Testis (tissue), 3 donors: ENCODE measurements around the gene TGM6. TPM values are rescaled to one million over a fixed set of nuclear protein-coding genes. Genes with fewer than 3 reads are reported as not detected.
"Not testable (repeated sequence)": the region's sequence is repeated elsewhere in the genome, so short reads cannot be mapped to it uniquely, and the experiment has no call there.

ENCODE experiments used
- DNase-seq: peaks from one replicate; pipeline ENCODE4 v3.0.0-alpha.2; 2019
- H3K27ac ChIP-seq, 2 donors: fragments of 200-600 bp; sonication (generic); one replicate each; pipeline ENCODE4 v1.5.1; 2019
- H3K27me3 ChIP-seq: fragments of 200-600 bp; sonication (generic); one replicate; pipeline ENCODE4 v1.5.1; 2019
- H3K36me3 ChIP-seq: fragments of 200-600 bp; sonication (generic); one replicate; pipeline ENCODE4 v1.5.1; 2017; ENCODE audit warnings: low read depth; ENCODE audit errors: missing control alignments
- H3K4me1 ChIP-seq: fragments of 200-600 bp; sonication (generic); one replicate; pipeline ENCODE4 v1.5.1; 2019
- H3K4me3 ChIP-seq, 2 donors: fragments of 200-600 bp; sonication (generic); one replicate each; pipeline ENCODE4 v1.5.1; 2017 to 2019
- H3K9me3 ChIP-seq: fragments of 200-600 bp; sonication (generic); one replicate; pipeline ENCODE4 v1.5.1; 2017
- POLR2A ChIP-seq: fragments of 450-650 bp; IDR thresholded peaks from one replicate; pipeline ENCODE4 v1.6.1; 2017; ENCODE audit warnings: antibody characterized with exemption, mild to moderate bottlenecking, moderate library complexity
- WGBS, 2 donors: methylation state at CpG; one replicate each; pipeline ENCODE4 v1.1.5; 2018; 5-methylcytosine and 5-hydroxymethylcytosine counted together
- intact Hi-C: fragments of 100-400 bp; cut with DNase I; formaldehyde crosslinking; loops from one replicate; pipeline ENCODE4 v1.15.1; 2023; ENCODE audit warnings: low total_unique reads
- polyA plus RNA-seq: library from polyadenylated mRNA; stranded (reverse); fragments of 350-450 nt; fragmentation: Illumina TruSeq; extraction: RNeasy Lipid Tissue Mini Kit (QIAGEN cat#74804); gene quantifications from one replicate; pipeline ENCODE4 v1.2.3, GENCODE V29; 2014; ENCODE audit warnings: low read depth, low replicate concordance; ENCODE audit not compliant: insufficient read depth
- total RNA-seq, 2 donors: library from RNA; depleted of rRNA; stranded (reverse); fragments of >200 nt; gene quantifications; one replicate each; pipeline ENCODE4 v1.2.3, GENCODE V29; 2016
- TF ChIP-seq, protein P1 (sequence below), 3 experiments: fragments of 450-650 bp in 2 of 3; fragments of 200-600 bp in 1 of 3; sonication (generic) in 1 of 3; IDR thresholded peaks; one replicate each; pipeline ENCODE4 v1.5.1; 2016 to 2019; ENCODE audit warnings: antibody characterized with exemption in 3 of 3, mild to moderate bottlenecking in 2 of 3, moderate library complexity in 1 of 3

TGM6 gene
- total and polyA plus RNA-seq, 3 donors from 2014 or later = not detected

DNA sequence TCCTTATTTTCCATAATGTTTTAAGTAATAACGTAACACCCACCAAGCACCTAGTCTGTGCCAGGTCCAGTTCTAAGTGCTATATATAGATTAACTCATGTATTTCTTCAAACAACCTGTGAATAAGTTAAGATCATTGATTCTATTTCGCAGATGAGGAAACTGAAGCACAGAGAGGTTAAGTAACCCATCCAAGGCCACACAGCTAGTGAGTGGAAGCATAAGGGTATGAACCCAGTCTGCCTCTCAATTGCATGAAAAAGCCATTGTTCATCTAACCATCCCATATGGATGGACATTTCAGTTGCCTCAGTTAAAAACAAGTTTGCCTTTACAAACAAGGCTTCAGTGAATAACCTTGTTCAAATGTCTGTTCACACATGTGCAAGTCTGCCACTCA, 20.8 kb downstream of the TGM6 start:
- TF ChIP-seq, protein P1, sequence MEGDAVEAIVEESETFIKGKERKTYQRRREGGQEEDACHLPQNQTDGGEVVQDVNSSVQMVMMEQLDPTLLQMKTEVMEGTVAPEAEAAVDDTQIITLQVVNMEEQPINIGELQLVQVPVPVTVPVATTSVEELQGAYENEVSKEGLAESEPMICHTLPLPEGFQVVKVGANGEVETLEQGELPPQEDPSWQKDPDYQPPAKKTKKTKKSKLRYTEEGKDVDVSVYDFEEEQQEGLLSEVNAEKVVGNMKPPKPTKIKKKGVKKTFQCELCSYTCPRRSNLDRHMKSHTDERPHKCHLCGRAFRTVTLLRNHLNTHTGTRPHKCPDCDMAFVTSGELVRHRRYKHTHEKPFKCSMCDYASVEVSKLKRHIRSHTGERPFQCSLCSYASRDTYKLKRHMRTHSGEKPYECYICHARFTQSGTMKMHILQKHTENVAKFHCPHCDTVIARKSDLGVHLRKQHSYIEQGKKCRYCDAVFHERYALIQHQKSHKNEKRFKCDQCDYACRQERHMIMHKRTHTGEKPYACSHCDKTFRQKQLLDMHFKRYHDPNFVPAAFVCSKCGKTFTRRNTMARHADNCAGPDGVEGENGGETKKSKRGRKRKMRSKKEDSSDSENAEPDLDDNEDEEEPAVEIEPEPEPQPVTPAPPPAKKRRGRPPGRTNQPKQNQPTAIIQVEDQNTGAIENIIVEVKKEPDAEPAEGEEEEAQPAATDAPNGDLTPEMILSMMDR (IDR thresholded peaks at IDR 0.05) = no peak
- TF ChIP-seq POLR2A = no peak
- H3K4me1 ChIP-seq = no peaks in the 10 kb centered on the region
- H3K27ac ChIP-seq = no peak overlapping the region
- DNase-seq = no peak
- H3K27me3 ChIP-seq = no peaks in the 10 kb centered on the region
- WGBS, 2 donors = 91 to 95% methylated on average over 2 of the region's 2 CpGs
- no peaks in the 10 kb centered on the region for H3K36me3 ChIP-seq
- H3K9me3 ChIP-seq = no peaks in the 10 kb centered on the region
- intact Hi-C loops = no loop called here
- no peak overlapping the region for H3K4me3 ChIP-seq

DNA sequence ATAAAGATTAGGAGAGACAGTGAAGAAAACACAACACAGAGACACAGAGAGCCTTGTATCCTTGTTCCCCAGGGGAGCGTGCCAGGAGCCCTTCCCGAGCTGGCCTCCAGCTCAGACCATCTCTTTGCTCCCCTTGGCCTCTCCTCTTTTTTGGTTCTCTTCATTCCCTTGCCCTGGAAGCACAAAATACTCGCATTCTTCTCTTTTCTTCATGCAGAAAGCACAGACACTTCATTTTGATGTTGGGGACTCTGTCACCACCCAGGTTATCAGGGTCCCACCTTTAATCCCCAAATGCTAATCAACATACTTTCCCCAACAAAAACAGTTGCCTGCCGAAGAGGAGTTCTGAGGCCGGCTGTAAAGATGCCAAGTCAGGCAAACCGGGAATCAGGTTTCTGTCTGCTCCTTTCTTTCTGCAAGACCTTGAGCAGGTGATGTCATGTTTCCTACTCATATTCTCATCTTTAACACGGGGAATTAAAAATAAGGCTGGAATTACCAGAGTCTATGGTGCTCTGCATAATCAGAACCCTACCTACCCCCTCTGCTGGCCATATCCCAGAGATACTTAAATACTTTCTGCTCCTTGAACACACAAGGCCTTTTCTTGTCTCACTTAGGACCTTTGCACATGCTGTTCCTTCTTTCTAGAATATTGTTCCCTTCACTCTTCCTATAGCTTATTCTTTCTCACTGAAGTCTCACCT, 21.7 kb downstream of the TGM6 start:
- peak; percentile 30 for DNase-seq
- no peaks in the 10 kb centered on the region for H3K36me3 ChIP-seq
- intact Hi-C loops = no loop called here
- H3K9me3 ChIP-seq = no peaks in the 10 kb centered on the region
- TF ChIP-seq, protein P1 (IDR thresholded peaks at IDR 0.05) = no peak
- TF ChIP-seq POLR2A = no peak
- no peak overlapping the region for H3K27ac ChIP-seq
- 44 to 63% methylated on average over 7 of the region's 7 CpGs for WGBS, 2 donors
- H3K4me3 ChIP-seq = no peak overlapping the region
- H3K27me3 ChIP-seq = no peaks in the 10 kb centered on the region
- H3K4me1 ChIP-seq = no peaks in the 10 kb centered on the region

DNA sequence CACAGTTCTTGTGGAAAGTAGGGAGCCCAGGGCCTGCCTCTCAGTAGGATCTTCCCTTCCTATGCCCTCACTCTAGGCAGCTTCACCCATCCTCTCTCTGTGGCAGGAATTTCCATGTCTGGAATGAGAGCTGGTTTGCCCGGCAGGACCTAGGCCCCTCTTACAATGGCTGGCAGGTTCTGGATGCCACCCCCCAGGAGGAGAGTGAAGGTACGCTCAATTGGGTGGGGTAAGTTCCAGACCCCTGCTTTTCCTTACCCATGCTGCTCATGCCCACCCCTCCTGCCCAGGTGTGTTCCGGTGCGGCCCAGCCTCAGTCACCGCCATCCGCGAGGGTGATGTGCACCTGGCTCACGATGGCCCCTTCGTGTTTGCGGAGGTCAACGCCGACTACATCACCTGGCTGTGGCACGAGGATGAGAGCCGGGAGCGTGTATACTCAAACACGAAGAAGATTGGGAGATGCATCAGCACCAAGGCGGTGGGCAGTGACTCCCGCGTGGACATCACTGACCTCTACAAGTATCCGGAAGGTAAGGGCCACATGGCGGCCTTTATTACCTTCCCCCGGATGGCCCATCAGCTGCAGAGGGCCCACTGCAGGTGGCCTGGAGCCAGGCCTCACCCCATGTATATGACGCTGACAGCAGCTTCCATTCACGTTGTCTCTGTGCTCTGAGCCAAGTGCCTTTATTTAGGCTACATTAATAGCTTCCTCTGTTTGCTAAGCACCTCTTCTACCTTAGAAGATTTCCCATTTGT, 22.8 kb downstream of the TGM6 start:
- DNase-seq = no peak
- no peaks in the 10 kb centered on the region for H3K27me3 ChIP-seq
- H3K36me3 ChIP-seq = no peaks in the 10 kb centered on the region
- H3K4me1 ChIP-seq = no peaks in the 10 kb centered on the region
- no peak for TF ChIP-seq POLR2A
- TF ChIP-seq, protein P1 (IDR thresholded peaks at IDR 0.05) = no peak
- intact Hi-C loops = no loop called here
- no peak overlapping the region for H3K27ac ChIP-seq
- H3K4me3 ChIP-seq = no peak overlapping the region
- H3K9me3 ChIP-seq = no peaks in the 10 kb centered on the region
- WGBS, 2 donors = 94 to 95% methylated on average over 24 of the region's 24 CpGs

DNA sequence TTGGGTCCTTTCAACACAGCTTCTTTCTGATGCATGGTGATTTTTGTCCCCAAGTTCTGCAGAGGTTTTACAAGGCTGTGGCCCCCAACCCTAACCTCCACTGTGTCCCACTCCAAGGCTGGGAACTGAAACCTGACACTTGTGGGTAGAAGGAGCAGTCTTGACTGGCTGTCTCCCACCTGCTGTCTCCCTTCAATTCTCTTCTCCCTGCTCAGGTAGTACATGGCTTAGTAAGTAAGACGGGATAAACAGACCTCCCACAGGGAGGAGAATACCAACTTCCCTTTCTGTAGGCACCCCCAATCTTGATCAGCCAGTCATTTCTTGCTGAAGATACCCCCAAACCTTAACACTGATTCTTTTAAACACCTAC, 25.0 kb downstream of the TGM6 start:
- no peak for DNase-seq
- intact Hi-C loops = no loop called here
- no peaks in the 10 kb centered on the region for H3K9me3 ChIP-seq
- H3K27me3 ChIP-seq = no peaks in the 10 kb centered on the region
- no peak overlapping the region for H3K4me3 ChIP-seq
- no peak for TF ChIP-seq POLR2A
- TF ChIP-seq, protein P1 (IDR thresholded peaks at IDR 0.05) = no peak
- H3K4me1 ChIP-seq = no peaks in the 10 kb centered on the region
- no peaks in the 10 kb centered on the region for H3K36me3 ChIP-seq
- H3K27ac ChIP-seq = no peak overlapping the region
- WGBS, 2 donors = 75 to 82% methylated on average over 1 of the region's 1 CpG

DNA sequence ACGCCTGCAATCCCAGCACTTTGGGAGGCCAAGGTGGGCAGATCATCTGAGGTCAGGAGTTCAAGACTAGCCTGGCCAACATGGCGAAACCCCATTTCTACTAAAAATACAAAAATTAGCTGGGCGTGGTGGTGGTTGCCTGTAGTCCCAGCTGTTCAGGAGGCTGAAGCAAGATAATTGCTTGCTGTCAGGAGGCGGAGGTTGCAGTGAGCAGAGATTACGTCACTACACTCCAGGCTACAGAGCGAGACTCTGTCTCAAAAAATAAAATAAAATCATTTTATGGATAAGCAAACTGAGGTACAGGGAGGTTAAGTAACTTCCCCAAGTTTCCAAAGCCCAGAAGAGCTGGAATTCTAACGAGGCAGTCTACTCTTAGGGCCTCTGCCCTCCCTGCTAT, 26.7 kb downstream of the TGM6 start:
- H3K27me3 ChIP-seq, H3K27ac ChIP-seq, intact Hi-C loops, DNase-seq, H3K4me1 ChIP-seq, H3K4me3 ChIP-seq, H3K9me3 ChIP-seq, H3K36me3 ChIP-seq: not testable (repeated sequence)
- 78 to 91% methylated on average over 7 of the region's 7 CpGs for WGBS, 2 donors
